ENCODE results near the gene ZNF678. TPM values are rescaled to one million over a fixed set of nuclear protein-coding genes. Genes with fewer than 3 reads are reported as not detected.
"Not testable (repeated sequence)": the region's sequence is repeated elsewhere in the genome, so short reads cannot be mapped to it uniquely, and the experiment has no call there.

ZNF678 gene
- total RNA-seq, 1 experiment from 2014 or later, result 9.1 TPM

DNA sequence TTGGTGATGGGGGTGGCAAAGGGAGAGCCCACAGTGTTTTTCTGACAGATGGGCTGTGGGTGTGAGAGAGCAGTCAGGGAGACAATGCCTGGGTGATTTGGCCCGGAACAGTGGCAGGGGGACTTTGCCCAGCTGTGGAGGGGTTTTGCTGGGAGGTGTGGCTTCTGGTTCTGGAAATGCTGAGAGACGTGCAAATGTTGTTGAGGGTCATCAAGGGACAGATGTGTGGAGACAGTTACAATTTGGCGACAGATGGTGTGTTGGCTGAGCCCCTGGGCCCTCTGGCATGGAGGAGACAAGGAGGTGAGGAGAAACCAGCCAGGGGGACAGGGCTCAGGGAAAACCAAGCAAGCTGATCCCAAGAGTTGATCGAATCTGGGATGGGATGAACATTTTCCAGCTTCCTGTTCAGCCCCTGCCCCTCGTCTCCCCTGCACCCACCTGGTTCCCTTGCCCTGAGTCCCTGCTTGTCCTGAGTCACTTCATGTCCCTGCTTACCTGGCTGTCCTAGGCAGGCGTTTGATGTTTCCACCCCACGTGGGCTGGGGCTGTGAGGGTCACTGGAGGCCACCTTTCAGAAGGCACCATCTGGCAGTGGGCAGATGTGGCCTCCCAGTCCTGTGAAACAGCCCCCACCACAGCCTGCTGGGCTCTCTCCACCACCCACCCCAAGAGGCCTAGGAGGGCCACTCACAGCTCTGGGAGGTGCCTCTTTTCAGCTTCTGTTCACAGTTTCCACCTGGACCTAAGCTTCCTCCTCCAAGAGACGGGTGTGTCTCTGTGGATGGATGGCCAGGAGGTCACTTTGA lies 15.8 kb upstream of the ZNF678 start:
- in situ Hi-C loops (cut with HindIII; ENCODE audit: low pct_unique_long_range_greater_than_20kb, low sequenced_read_pairs), result no loop called here
- no peak for DNase-seq (ENCODE audit: low read depth, low spot score)

DNA sequence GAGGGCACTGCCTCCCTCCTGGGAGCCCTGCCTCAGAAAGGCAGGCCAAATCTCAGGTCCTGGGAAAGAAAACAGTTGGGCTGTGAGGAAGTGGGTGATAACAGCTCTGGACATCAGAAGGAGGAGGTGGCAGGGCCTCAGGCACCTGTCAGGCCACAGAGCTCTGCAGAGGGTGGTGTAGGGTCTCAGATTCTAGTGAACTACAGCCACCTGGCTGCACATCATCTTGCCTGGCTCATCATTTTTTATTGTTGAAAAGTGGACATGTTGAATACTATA lies 15.3 kb upstream of the ZNF678 start:
- no peak for DNase-seq (ENCODE audit: low read depth, low spot score)
- in situ Hi-C loops (cut with HindIII; ENCODE audit: low pct_unique_long_range_greater_than_20kb, low sequenced_read_pairs), result no loop called here

DNA sequence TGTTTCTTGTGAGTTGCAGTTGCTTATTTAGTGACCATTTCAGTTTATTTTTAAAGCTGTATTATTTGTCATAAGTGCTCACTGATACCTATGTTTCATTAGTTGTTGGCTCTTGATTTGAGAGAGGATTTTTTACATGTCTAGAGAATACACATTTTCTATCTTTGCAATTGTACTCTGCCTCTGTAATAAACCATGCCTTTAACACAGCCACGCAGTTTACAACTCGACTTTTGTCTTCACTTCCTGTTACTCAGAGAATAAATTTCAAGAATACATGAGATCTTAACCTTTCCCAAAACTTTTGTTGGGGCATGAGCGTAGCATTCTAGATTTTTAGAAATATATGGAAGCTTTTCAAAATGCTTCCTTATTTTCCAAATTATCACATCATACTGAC lies 14.9 kb upstream of the ZNF678 start:
- no peak for DNase-seq (ENCODE audit: low read depth, low spot score)
- in situ Hi-C loops (cut with HindIII; ENCODE audit: low pct_unique_long_range_greater_than_20kb, low sequenced_read_pairs), result no loop called here

DNA sequence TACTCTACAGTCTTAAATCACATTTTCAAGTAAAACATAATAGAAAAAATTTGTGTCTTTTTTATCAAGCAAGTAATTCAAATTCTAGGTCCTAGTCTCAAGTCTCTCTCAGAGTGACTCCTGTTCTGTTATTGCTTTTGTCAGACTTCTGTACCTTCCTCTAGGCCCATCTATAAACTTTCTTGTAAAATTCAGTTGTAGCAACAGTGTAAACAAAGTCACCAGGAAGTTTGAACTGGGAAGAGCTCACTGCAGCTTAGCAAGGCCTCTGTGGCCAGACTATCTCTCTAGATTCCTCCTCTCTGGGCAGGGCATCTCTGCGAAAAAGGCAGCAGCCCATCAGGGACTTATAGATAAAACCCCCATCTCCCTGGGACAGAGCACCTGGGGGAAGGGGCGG lies 13.5 kb upstream of the ZNF678 start:
- in situ Hi-C loops (cut with HindIII; ENCODE audit: low pct_unique_long_range_greater_than_20kb, low sequenced_read_pairs), result no loop called here

DNA sequence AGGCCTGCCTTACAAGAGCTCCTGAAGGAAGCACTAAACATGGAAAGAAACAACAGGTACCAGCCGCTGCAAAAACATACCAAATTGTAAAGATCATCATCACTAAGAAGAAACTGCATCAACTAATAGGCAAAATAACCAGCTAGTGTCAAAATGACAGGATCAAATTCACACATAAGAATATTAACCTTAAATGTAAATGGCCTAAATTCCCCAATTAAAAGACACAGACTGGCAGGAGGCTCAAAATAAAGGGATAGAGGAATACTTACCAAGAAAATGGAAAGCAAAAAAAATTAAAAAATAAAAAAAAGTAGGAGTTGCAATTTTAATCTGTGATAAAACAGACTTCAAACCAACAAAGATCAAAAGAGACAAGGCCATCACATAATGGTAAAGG lies 11.5 kb upstream of the ZNF678 start:
- DNase-seq (ENCODE audit: low read depth, low spot score); in situ Hi-C loops (cut with HindIII; ENCODE audit: low pct_unique_long_range_greater_than_20kb, low sequenced_read_pairs): not testable (repeated sequence)

More for the DNA sequence above, 13.5 kb upstream of the ZNF678 start:
- DNase-seq (ENCODE audit: low read depth, low spot score), result no peak

DNA sequence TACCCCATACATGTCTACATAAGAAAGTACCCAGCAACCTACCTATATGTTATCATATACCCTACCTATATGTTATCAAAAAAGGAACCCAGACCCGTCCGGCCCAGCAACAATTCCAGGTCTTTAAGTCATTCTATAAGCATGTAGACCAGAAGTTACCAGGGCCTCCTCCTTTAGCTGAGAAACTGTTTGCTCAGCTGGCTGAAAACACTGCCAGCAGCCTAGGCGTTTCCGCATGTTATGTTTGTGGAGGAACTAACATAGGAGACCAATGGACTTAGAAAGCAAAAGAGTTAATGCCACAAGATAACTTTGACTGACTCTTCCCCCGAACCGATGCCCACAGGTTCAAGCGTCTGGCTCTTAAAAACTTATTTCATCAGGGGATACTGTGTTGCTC lies 7.1 kb upstream of the ZNF678 start:
- DNase-seq (ENCODE audit: low read depth, low spot score), result no peak
- in situ Hi-C loops (cut with HindIII; ENCODE audit: low pct_unique_long_range_greater_than_20kb, low sequenced_read_pairs), result no loop called here

DNA sequence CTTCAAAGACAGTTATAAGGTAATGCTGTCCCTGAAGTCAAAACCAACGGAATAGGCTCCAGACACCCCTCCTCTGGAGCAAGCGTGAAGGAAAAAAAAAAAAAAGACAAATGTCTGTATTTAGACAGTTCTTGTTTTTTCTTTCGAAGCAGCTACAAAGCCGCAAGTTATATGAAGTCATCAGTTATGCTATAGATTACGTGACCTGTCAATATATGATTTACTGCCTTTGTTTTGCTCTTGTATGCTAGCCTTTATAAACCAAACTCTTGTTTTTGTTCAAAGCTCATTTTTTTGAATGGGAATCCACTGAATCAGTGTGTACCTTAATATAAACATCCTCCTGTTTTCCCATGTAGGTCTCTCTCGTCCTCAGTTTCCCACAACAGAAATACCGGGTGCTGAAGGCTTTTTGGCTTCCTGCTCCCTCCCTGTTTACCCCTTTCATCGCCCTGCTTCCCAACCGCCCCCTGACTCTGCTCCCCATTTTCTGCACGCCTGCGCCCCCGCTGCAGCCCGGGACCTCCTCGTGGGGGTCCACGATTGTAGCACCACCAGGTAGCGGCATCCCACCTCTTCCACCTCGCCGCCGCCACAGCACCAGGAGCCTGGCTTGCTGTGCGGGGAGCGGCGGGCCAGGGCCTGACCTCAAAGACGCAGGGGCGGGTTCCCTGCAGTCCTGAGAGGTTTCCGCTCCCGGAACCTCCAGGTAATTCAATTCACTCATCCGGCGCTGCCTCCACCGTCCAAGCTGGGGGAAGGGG lies 5.2 kb upstream of the ZNF678 start:
- in situ Hi-C loops (cut with HindIII; ENCODE audit: low pct_unique_long_range_greater_than_20kb, low sequenced_read_pairs), result no loop called here
- no peak for DNase-seq (ENCODE audit: low read depth, low spot score)

DNA sequence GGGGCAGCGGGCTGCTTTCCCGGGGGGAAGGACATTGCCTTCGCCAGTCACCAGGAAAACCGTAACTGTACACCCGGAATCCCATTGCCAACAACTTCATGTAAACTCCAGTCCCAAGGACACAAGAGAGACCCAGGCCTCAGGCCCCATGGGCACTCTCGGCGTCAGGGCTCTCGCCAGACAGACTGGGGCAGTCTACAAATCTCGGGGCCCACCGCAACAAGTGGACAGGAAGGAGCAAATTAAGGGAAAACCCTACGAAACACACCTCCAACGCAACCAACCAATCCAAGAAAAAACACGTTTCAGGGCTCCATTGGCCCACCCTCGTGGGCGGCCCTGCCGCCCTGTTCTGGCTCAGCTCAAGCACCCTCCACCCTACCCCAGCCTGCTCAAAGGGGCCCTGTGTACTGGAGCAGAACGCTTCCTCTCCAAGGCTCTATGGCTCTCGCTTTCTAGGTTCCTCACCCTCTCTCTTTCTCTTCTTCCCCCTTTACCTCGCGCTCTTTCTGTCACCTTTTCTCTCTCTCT lies 4.6 kb upstream of the ZNF678 start:
- no peak for DNase-seq (ENCODE audit: low read depth, low spot score)
- in situ Hi-C loops (cut with HindIII; ENCODE audit: low pct_unique_long_range_greater_than_20kb, low sequenced_read_pairs), result no loop called here

DNA sequence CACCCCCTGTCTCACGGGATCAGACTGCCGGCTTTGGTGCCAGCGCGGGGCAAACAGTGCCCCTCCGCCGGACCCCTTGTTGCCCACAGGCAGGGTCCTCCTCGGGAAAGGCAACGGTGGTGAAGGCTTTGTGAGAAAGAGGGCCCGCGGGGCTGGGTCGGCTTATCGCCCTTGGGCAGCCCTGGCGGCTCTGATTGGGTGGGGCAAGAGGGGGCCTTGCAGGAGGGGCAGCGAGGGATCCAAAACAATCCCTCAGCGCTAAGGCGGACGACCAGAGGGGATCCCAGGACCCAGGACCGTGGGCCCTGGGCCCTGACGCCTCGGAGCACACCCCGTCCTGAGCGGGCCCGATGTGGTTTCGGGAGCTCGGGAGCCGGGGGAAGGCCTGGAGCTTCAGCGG lies 3.9 kb upstream of the ZNF678 start:
- in situ Hi-C loops (cut with HindIII; ENCODE audit: low pct_unique_long_range_greater_than_20kb, low sequenced_read_pairs), result no loop called here

DNA sequence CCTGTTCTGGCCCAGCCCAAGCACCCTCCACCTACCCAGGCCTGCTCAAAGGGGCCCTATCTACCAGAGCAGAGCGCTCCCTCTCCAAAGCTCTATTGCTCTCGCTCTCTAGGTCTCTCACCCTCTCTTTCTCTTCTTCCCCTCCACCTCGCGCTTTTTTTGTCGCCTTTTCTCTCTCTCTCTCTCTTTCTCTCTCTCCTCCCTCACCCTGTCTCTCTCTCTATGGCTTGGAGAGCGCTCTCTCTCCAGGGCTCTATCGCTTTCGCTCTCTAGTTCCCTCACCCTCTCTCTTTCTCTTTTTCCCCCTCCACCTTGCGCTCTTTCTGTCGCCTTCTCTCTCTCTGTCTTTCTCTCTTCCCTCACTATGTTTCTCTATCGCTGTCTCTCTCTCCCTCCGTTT lies 3.4 kb upstream of the ZNF678 start:
- DNase-seq (ENCODE audit: low read depth, low spot score), result no peak
- in situ Hi-C loops (cut with HindIII; ENCODE audit: low pct_unique_long_range_greater_than_20kb, low sequenced_read_pairs), result no loop called here

More for the DNA sequence above, 3.9 kb upstream of the ZNF678 start:
- no peak for DNase-seq (ENCODE audit: low read depth, low spot score)

DNA sequence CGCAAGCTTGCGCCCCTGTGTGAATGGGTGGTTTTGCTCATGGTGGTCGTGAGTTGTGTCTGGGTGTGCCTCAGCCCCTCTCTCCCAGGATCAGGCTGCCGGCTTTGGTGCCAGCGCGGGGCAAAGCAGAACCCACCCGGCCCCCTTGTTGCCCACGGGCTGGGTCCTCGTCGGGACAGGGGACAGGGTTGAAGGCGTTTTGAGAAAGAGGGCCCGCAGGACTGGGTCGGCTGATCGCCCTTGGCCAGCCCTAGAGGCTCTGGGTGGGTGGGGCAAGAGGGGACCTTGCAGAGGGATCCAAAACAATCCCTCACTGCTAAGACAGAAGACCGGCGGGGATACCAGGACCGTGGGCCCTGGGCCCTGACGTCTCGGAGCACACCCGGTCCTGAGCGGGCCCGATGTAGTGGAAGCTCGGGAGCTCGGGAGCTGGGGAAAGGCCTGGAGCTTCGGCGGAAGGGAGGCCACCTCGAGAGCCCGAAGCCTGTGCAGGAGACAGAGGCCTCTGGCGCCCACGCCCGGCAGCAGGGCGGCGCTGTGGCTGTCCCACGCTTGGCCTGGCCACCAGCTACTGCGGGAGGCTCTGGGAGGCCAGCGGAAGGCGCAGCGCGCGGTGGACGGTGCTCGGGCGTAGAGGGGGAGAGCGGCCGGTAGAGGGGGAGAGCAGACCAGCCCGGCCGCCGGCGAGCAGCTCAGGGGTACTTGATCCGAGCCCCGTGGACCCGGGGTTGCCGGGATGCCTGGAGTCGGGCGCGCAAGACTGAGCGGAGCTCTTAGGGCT lies 2.8 kb upstream of the ZNF678 start:
- in situ Hi-C loops (cut with HindIII; ENCODE audit: low pct_unique_long_range_greater_than_20kb, low sequenced_read_pairs), result no loop called here
- no peak for DNase-seq (ENCODE audit: low read depth, low spot score)

DNA sequence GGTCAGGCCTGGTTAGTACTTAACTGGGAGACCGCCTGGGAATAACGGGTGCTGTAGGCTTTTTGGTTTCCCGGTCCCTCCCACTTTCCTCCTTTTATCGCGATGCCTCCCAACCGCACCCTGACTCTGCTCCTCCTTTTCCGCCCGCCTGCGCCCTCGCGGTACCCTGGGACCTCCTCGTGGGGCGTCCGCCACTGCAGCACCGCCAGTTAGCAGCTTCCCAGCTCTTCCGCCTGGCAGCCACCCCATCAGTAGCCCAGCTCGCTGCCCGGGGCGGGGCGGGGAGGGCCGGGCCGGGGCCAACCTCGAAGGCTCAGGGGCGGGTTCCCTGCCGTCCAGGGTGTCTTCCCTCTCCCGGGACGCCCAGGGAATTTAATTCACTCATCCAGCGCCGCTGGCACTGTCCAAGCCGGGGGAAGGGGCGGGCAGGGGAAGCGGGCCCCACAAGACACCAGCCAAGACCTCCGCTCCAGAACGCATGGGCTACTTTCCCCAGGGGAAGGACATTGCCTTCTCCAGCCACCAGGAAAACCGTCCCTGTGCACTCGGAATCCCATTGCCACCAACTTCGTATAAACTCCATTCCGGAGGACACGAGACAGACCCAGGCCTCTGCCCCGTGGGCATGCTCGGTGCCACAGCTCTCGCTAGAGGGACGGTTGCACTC lies 2.0 kb upstream of the ZNF678 start:
- in situ Hi-C loops (cut with HindIII; ENCODE audit: low pct_unique_long_range_greater_than_20kb, low sequenced_read_pairs), result no loop called here
- no peak for DNase-seq (ENCODE audit: low read depth, low spot score)

DNA sequence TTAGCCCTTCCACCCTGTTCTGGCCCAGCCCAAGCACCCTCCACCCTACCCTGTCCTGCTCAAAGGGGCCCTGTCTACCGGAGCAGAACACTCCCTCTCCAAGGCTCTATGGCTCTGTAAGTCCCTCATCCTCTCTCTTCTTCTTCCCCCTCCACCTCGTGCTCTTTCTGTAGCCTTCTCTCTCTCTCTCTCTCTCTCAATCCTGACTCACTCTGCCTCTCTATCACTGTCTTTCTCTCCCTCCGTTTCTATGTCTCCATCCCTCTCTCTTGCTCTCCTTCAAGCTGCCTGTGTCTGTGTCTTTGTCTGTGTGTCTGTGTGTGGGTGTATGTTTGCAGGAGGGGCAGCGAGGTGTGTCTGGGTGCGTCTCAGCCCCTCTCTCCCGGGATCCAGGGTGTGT lies 1.3 kb upstream of the ZNF678 start:
- DNase-seq (ENCODE audit: low read depth, low spot score), result no peak
- in situ Hi-C loops (cut with HindIII; ENCODE audit: low pct_unique_long_range_greater_than_20kb, low sequenced_read_pairs), result no loop called here

DNA sequence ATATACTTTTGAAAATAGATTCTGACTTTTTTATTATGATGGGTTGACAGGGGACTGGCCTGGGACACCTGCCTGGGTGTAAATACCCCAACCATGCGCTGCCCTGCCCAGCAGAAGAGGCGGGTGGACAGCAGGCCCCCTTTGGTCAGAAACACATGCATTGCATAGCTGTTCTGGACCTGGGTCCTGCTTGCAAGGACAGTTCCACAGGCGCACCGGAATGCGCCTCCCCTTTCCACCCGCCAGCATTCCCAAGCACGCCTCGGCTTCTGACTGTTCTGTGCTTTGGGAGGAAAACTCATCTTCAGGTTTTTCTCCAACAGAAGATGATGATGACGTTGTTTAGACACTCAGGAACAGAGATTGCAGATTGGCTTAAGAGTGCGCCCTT lies 428 bp upstream of the ZNF678 start:
- in situ Hi-C loops (cut with HindIII; ENCODE audit: low pct_unique_long_range_greater_than_20kb, low sequenced_read_pairs), result no loop called here
- no peak for DNase-seq (ENCODE audit: low read depth, low spot score)

DNA sequence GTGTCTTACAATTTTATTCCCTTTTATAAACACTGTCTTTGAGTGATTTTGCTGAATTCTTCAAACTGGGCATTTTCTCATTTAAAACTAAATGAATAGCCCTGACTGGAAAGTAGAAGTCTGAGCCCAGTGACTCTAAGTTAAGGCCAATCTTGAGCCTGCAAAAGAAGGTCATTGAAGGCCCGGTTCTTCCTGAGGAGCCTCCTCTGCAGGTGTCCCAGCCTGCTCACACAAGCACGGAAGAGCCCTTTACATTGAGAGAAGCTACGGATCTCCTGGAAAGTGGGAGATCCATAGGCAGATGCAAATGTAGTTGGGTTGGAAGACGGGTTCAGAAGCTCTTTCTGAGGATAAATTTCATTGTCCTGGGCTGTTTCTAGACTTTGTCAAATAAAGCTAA lies 3.9 kb downstream of the ZNF678 start:
- no peak for DNase-seq (ENCODE audit: low read depth, low spot score)
- in situ Hi-C loops (cut with HindIII; ENCODE audit: low pct_unique_long_range_greater_than_20kb, low sequenced_read_pairs), result no loop called here

DNA sequence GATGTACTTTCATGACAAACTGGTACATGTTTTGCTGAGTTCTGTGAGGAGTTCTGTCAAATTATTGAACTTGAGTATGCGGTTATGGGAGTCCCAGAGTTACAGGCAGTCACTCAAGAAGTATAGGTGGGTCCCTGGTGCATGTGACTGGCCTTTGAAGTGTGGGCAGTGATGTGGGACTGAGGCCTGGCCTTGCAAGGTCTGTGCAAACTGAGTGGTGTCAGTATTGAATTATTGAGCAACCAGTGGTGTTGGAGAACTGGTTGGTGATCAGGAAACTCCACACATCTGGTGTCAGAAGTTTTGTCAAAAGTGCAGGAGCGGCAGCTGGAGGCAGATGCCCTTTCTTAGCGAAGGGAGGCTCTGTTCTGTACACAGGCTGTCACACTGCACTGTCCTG lies 5.2 kb downstream of the ZNF678 start:
- in situ Hi-C loops (cut with HindIII; ENCODE audit: low pct_unique_long_range_greater_than_20kb, low sequenced_read_pairs), result no loop called here
- no peak for DNase-seq (ENCODE audit: low read depth, low spot score)

DNA sequence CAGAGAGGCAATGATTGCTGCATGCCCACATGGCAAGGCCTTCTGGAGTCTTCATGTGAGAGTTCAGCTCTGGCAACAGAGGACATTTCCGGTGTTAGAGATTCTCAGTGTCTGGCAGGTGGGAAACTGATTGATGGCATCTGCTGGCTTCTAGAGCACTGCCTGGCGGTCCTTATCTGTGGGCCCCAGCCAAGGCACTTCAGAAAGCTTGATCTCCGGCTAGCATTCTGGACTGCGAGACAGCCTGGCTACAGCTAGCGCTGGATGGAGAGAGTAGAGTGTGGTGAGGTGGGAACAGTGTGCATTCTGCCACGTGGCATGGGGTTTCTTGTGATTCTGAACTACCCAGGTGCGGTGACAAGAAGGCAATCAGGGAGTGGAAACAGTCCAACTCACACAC lies 9.4 kb downstream of the ZNF678 start:
- DNase-seq (ENCODE audit: low read depth, low spot score), result no peak
- in situ Hi-C loops (cut with HindIII; ENCODE audit: low pct_unique_long_range_greater_than_20kb, low sequenced_read_pairs), result no loop called here

DNA sequence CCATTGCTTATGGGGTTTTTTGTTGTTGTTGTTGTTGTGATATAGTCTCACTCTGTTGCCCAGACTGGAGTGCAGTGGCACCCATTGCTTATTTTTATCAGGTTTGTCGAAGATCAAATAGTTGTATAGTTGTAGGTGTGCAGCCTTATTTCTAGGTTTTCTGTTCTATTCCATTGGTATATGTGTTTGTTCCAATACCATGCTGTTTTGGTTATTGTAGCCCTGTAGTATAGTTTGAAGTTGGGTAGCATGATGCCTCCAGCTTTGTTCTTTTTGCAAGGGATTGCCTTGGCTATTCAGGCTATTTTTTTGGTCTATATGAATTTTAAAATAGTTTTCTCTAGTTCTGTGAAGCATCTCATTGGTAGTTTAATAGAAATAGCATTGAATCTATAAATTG lies 11.6 kb downstream of the ZNF678 start:
- no peak for DNase-seq (ENCODE audit: low read depth, low spot score)
- in situ Hi-C loops (cut with HindIII; ENCODE audit: low pct_unique_long_range_greater_than_20kb, low sequenced_read_pairs), result no loop called here

Measured in SK-MEL-5 (cell line).